Colonic mucosa (tissue), 4 donors: ENCODE measurements around the gene RMC1. TPM values are rescaled to one million over a fixed set of nuclear protein-coding genes. Genes with fewer than 3 reads are reported as not detected.

ENCODE experiments used
- DNase-seq: peaks from one replicate; pipeline ENCODE4 v3.0.0-alpha.2; 2020
- H3K27ac ChIP-seq: fragments of 200-600 bp; one replicate; pipeline ENCODE4 v1.8.0; 2021
- H3K27me3 ChIP-seq: fragments of 200-600 bp; one replicate; pipeline ENCODE4 v1.8.0; 2021
- H3K36me3 ChIP-seq: fragments of 200-600 bp; one replicate; pipeline ENCODE4 v1.8.0; 2021
- H3K4me1 ChIP-seq: fragments of 200-600 bp; one replicate; pipeline ENCODE4 v1.8.0; 2021; ENCODE audit warnings: mild to moderate bottlenecking
- H3K4me3 ChIP-seq: fragments of 200-600 bp; one replicate; pipeline ENCODE4 v1.8.0; 2021
- H3K9ac ChIP-seq, 2 donors: one replicate each; pipeline ENCODE4 v1.7.0; 2013; ENCODE audit warnings: control low read depth in 2 of 2, low read depth in 2 of 2, low read length in 2 of 2
- H3K9me3 ChIP-seq: fragments of 200-600 bp; one replicate; pipeline ENCODE4 v1.8.0; 2021
- CTCF ChIP-seq: fragments of 200-600 bp; IDR thresholded peaks from one replicate; pipeline ENCODE4 v1.8.0; 2022; ENCODE audit warnings: antibody characterized with exemption, mild to moderate bottlenecking
- intact Hi-C: fragments of 100-400 bp; cut with DNase I; formaldehyde crosslinking; loops from one replicate; pipeline ENCODE4 v1.14.1; 2022
- total RNA-seq, 2 donors: library from RNA; stranded (reverse); fragmentation: NEBNext Ultra II Directional in 1 of 2; extraction: Animal tissue kit (Norgen Biotek cat#: 25700) in 1 of 2; gene quantifications; one replicate each; pipeline ENCODE4 v1.2.1, GENCODE V29; 2021
- donor health status: healthy.
- donor health status: DM: no; HTN: no; CAD: no.
- donor health status: DM: no; HTN: no; CAD: no.

Gene RMC1
- total RNA-seq, 2 donors from 2014 or later = 28.4 to 34.9 TPM

DNA sequence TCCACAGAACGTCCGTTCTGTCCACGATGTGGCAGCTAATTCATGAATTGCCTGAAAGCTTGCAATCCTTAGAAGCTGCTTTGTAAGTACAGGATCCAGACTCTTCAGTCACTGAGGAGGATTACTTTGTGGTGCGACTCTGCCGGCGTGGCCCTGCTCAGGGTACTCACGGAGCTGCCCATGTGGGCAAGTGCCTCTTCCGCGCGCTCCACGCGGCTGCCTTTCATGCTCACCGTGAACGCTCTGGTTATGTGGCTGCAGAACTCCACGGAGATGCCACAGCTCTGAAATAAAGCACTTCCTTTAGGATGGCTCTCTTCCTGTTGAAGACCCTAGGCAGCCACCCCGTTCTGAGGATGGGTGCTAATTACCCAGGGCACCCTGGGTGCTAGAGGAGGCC is 31.0 kb downstream of the RMC1 start:
- no peak overlapping the region for H3K4me3 ChIP-seq
- no peak overlapping the region for H3K9ac ChIP-seq
- H3K27me3 ChIP-seq = no peaks in the 10 kb centered on the region
- no peaks in the 10 kb centered on the region for H3K9me3 ChIP-seq
- no peak for TF ChIP-seq CTCF
- H3K27ac ChIP-seq = no peak overlapping the region
- no peaks in the 10 kb centered on the region for H3K4me1 ChIP-seq
- intact Hi-C loops = no loop called here
- no peak for DNase-seq
- H3K36me3 ChIP-seq = peaks cover 39% of the 10 kb centered on the region

- TF ChIP-seq CTCF = no peak
- no peak overlapping the region for H3K9ac ChIP-seq
- no peak for DNase-seq
- H3K9me3 ChIP-seq = no peaks in the 10 kb centered on the region
- no peak overlapping the region for H3K27ac ChIP-seq
- intact Hi-C loops = no loop called here
- no peaks in the 10 kb centered on the region for H3K27me3 ChIP-seq
- no peaks in the 10 kb centered on the region for H3K4me1 ChIP-seq
- H3K4me3 ChIP-seq = no peak overlapping the region
- peaks cover 34% of the 10 kb centered on the region for H3K36me3 ChIP-seq
These were observed 32.9 kb downstream of the RMC1 start for GRCh38 chr18:23536204-23536603.

DNA sequence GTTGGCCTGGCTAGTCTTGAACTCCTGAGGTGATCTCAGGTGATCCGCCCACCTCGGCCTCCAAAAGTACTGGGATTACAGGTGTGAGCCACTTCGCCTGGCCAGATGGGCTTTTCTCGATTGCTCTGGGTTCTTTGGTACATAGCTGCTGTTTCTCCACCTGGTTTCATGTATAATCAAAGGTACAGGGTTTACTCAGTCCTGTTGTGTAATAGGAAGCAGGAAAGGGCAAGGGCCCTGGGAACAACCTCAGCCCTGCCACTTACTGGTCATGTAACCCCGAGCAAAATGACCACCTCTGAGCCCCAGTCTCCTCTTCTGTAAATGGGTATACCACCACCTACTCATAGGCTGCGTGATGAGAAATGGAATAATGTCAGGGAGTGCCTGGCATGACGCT is 34.0 kb downstream of the RMC1 start:
- H3K4me1 ChIP-seq = no peaks in the 10 kb centered on the region
- H3K36me3 ChIP-seq = peaks cover 34% of the 10 kb centered on the region
- no peaks in the 10 kb centered on the region for H3K9me3 ChIP-seq
- DNase-seq = no peak
- H3K27me3 ChIP-seq = no peaks in the 10 kb centered on the region
- no peak for TF ChIP-seq CTCF
- H3K9ac ChIP-seq = no peak overlapping the region
- H3K27ac ChIP-seq = no peak overlapping the region
- intact Hi-C loops = no loop called here
- no peak overlapping the region for H3K4me3 ChIP-seq

DNA sequence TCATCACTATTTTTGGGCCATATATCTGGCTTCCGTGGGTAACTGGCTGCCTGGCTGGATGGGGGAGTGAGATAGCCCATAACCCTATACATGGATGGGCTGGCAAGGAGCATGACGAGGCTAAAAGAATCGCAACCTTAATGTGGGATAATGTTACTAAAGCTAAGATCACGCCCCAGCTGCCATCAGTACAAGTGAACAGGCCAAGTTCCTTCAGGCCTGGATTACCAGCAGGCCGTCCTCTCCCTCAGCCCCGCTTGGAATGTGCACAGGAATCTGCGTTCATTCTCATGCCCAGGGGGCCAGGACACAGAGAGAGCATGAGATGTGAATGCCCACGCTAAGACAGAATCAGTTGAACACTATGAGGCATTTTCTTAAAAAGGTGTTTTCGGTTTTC is 34.7 kb downstream of the RMC1 start:
- H3K9ac ChIP-seq = no peak overlapping the region
- no peak for TF ChIP-seq CTCF
- intact Hi-C loops = no loop called here
- no peaks in the 10 kb centered on the region for H3K4me1 ChIP-seq
- H3K9me3 ChIP-seq = no peaks in the 10 kb centered on the region
- H3K27ac ChIP-seq = no peak overlapping the region
- no peak overlapping the region for H3K4me3 ChIP-seq
- H3K27me3 ChIP-seq = no peaks in the 10 kb centered on the region
- H3K36me3 ChIP-seq = peaks cover 34% of the 10 kb centered on the region
- no peak for DNase-seq

- no peak for DNase-seq
- Histone ChIP-seq H3K4me1 (no peaks in the 10 kb centered on the region), H3K4me3 (no peak overlapping the region), H3K36me3 (peaks cover 34% of the 10 kb centered on the region), H3K9ac (no peak overlapping the region), H3K27me3 (no peaks in the 10 kb centered on the region), H3K9me3 (no peaks in the 10 kb centered on the region), H3K27ac (no peak overlapping the region)
- intact Hi-C loops = no loop called here
- no peak for TF ChIP-seq CTCF
These were observed 35.6 kb downstream of the RMC1 start for GRCh38 chr18:23538870-23539269.

DNA sequence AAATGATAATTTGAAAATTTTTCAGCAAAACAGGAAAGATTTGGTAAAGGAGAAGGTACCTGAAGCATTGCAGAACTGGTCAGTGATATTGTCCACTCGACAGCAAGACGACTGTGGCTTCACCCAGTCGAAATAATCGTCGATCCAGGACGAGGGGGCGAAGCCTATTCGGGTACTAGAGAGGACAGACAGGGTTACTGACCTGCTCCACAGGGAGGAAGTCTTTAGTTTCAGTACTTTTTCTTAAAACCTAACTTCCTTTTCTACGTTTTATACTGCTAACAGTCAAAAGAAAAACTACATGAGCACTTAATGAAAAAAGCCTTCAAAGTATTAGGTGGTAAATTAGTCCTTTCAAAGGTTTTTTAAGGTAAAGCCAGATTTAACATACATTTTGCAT is 36.0 kb downstream of the RMC1 start:
- no peak overlapping the region for H3K4me3 ChIP-seq
- H3K27ac ChIP-seq = no peak overlapping the region
- no peaks in the 10 kb centered on the region for H3K4me1 ChIP-seq
- intact Hi-C loops = no loop called here
- no peak for TF ChIP-seq CTCF
- no peaks in the 10 kb centered on the region for H3K9me3 ChIP-seq
- H3K27me3 ChIP-seq = no peaks in the 10 kb centered on the region
- H3K9ac ChIP-seq = no peak overlapping the region
- H3K36me3 ChIP-seq = peaks cover 31% of the 10 kb centered on the region
- no peak for DNase-seq
